Colonic mucosa (tissue), 4 donors: ENCODE data around the gene SLX4IP. TPM values are rescaled to one million over a fixed set of nuclear protein-coding genes. Genes with fewer than 3 reads are reported as not detected.

Source experiments
- DNase-seq: peaks from one replicate; pipeline ENCODE4 v3.0.0-alpha.2; 2020
- H3K27ac ChIP-seq: fragments of 200-600 bp; one replicate; pipeline ENCODE4 v1.8.0; 2021
- H3K27me3 ChIP-seq: fragments of 200-600 bp; one replicate; pipeline ENCODE4 v1.8.0; 2021
- H3K36me3 ChIP-seq: fragments of 200-600 bp; one replicate; pipeline ENCODE4 v1.8.0; 2021
- H3K4me1 ChIP-seq: fragments of 200-600 bp; one replicate; pipeline ENCODE4 v1.8.0; 2021; ENCODE audit warnings: mild to moderate bottlenecking
- H3K4me3 ChIP-seq: fragments of 200-600 bp; one replicate; pipeline ENCODE4 v1.8.0; 2021
- H3K9ac ChIP-seq, 2 donors: one replicate each; pipeline ENCODE4 v1.7.0; 2013; ENCODE audit warnings: control low read depth in 2 of 2, low read depth in 2 of 2, low read length in 2 of 2
- H3K9me3 ChIP-seq: fragments of 200-600 bp; one replicate; pipeline ENCODE4 v1.8.0; 2021
- intact Hi-C: fragments of 100-400 bp; cut with DNase I; formaldehyde crosslinking; loops from one replicate; pipeline ENCODE4 v1.14.1; 2022
- total RNA-seq, 2 donors: library from RNA; stranded (reverse); fragmentation: NEBNext Ultra II Directional in 1 of 2; extraction: Animal tissue kit (Norgen Biotek cat#: 25700) in 1 of 2; gene quantifications; one replicate each; pipeline ENCODE4 v1.2.1, GENCODE V29; 2021
- TF ChIP-seq, protein P1 (sequence below): fragments of 200-600 bp; IDR thresholded peaks from one replicate; pipeline ENCODE4 v1.8.0; 2022; ENCODE audit warnings: antibody characterized with exemption, mild to moderate bottlenecking
- donor health status: healthy.
- donor health status: DM: no; HTN: no; CAD: no.
- donor health status: DM: no; HTN: no; CAD: no.

SLX4IP gene
- total RNA-seq, 2 donors from 2014 or later: 5.0 to 8.8 TPM

DNA sequence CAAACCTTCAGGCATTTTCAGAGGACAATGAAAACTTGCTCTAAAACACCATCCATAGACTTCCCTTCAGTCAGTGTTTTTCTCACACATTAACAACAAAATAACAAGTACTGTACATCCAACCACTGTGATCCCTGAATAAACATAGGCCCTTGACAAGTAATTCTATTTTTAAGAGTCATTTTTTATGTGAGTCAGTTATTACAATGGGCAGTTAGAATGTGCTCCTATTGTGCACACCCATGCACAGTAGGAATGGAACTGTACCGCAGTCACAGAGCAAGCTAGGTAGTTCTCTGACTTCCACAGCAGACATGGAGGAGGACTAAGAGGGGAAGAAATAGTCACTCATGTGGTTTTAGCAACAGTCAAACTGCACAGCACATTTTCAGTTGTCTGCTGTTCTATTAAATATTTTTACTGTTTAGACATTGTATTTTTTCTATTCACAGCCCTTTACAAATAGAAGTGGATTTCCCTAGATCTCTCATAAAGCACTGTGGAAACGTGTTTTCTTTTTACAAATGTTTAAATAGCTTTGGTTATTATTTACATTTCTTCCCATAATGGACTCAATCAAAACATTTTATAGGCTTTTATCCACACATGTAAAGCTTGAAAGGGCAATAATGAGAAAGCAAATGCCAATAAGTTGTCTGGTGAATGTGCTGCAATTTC is 138.3 kb downstream of the SLX4IP start:
- TF ChIP-seq, protein P1, sequence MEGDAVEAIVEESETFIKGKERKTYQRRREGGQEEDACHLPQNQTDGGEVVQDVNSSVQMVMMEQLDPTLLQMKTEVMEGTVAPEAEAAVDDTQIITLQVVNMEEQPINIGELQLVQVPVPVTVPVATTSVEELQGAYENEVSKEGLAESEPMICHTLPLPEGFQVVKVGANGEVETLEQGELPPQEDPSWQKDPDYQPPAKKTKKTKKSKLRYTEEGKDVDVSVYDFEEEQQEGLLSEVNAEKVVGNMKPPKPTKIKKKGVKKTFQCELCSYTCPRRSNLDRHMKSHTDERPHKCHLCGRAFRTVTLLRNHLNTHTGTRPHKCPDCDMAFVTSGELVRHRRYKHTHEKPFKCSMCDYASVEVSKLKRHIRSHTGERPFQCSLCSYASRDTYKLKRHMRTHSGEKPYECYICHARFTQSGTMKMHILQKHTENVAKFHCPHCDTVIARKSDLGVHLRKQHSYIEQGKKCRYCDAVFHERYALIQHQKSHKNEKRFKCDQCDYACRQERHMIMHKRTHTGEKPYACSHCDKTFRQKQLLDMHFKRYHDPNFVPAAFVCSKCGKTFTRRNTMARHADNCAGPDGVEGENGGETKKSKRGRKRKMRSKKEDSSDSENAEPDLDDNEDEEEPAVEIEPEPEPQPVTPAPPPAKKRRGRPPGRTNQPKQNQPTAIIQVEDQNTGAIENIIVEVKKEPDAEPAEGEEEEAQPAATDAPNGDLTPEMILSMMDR: no peak
- Histone ChIP-seq H3K9me3 (no peaks in the 10 kb centered on the region), H3K27me3 (no peaks in the 10 kb centered on the region), H3K4me3 (no peak overlapping the region), H3K9ac (no peak overlapping the region), H3K4me1 (no peaks in the 10 kb centered on the region), H3K36me3 (no peaks in the 10 kb centered on the region), H3K27ac (no peak overlapping the region)
- no peak for DNase-seq
- intact Hi-C loops: no loop called here

- intact Hi-C loops: no loop called here
- TF ChIP-seq, protein P1: no peak
- no peaks in the 10 kb centered on the region for H3K4me1 ChIP-seq
- no peaks in the 10 kb centered on the region for H3K27me3 ChIP-seq
- no peak overlapping the region for H3K27ac ChIP-seq
- no peaks in the 10 kb centered on the region for H3K36me3 ChIP-seq
- no peak overlapping the region for H3K4me3 ChIP-seq
- DNase-seq: no peak
- H3K9ac ChIP-seq: no peak overlapping the region
- H3K9me3 ChIP-seq: no peaks in the 10 kb centered on the region
Measured at GRCh38 chr20:10573951-10574339, 138.8 kb downstream of the SLX4IP start.

DNA sequence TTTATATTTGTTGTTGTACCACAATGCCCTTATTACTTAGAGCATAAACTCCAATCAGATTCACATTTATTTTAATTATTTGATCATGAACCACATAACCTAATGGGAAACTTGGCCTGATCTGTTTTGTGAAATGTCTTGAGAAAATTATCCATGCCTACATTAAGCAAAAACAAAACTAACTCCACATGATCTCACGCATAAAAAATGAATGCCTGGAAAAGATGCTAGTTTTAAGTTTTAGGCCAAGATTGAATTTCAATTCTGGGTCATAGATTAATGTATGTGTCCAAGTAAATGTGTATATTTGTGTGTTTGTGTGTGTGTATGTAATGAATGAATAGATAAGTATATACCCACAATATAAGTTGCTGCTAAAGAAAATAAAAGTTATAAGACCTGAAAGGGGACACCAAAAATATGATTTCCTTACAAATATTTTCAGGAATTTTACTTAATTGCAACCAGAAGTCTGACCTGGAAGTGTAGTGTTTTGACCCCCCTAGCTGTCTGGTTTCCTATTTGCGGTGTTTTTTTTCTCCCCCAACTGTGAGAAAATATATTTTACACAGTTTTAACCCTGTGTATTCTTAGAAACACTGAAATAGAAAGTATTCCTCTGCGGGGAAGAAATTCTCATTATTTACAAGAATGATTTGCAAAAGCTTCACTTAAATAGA is 141.4 kb downstream of the SLX4IP start:
- TF ChIP-seq, protein P1: no peak
- H3K9ac ChIP-seq: no peak overlapping the region
- H3K36me3 ChIP-seq: no peaks in the 10 kb centered on the region
- no peak overlapping the region for H3K4me3 ChIP-seq
- H3K27me3 ChIP-seq: no peaks in the 10 kb centered on the region
- intact Hi-C loops: no loop called here
- no peaks in the 10 kb centered on the region for H3K4me1 ChIP-seq
- no peak overlapping the region for H3K27ac ChIP-seq
- no peaks in the 10 kb centered on the region for H3K9me3 ChIP-seq
- DNase-seq: no peak

GRCh38 chr20:10577648-10578047 is 142.5 kb downstream of the SLX4IP start:
- no peak overlapping the region for H3K9ac ChIP-seq
- H3K27ac ChIP-seq: no peak overlapping the region
- no peaks in the 10 kb centered on the region for H3K9me3 ChIP-seq
- DNase-seq: no peak
- no peaks in the 10 kb centered on the region for H3K27me3 ChIP-seq
- intact Hi-C loops: no loop called here
- no peak overlapping the region for H3K4me3 ChIP-seq
- no peaks in the 10 kb centered on the region for H3K36me3 ChIP-seq
- TF ChIP-seq, protein P1: no peak
- H3K4me1 ChIP-seq: no peaks in the 10 kb centered on the region

DNA sequence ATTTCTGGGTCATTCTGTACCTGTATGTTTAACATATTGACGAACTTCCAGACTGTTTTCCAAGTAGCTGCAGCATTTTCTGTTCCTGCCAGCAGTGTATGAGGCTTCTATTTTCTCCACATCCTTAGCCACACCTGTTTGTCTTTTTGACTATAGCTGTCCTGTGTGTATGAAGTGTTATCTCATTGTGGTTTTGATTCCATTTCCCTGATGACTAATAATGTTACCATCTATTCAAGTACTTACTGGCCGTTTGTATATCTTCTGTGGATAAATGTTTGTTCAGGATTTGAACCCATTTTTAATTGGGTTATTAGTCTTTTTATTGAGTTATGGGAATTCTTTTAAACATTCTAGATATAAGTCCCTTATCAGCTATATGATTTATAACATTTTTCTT is 143.5 kb downstream of the SLX4IP start:
- no peaks in the 10 kb centered on the region for H3K4me1 ChIP-seq
- no peaks in the 10 kb centered on the region for H3K9me3 ChIP-seq
- no peak overlapping the region for H3K27ac ChIP-seq
- DNase-seq: no peak
- no peaks in the 10 kb centered on the region for H3K27me3 ChIP-seq
- TF ChIP-seq, protein P1: no peak
- no peak overlapping the region for H3K4me3 ChIP-seq
- no peak overlapping the region for H3K9ac ChIP-seq
- H3K36me3 ChIP-seq: no peaks in the 10 kb centered on the region
- intact Hi-C loops: no loop called here
